ENCODE measurements around the gene FNDC5.

FNDC5 gene

GRCh38 chr1:32884726-32885125 is 14.0 kb upstream of the FNDC5 start:
- H3K36me3 ChIP-seq (ENCODE audit: control insufficient read depth in 1 of 2, insufficient read depth in 2 of 2, low read length in 2 of 2), result no peaks in the 10 kb centered on the region
- H3K4me1 ChIP-seq (ENCODE audit: control insufficient read depth in 1 of 2, insufficient read depth in 2 of 2, low read length in 2 of 2), result peaks cover 0 to 3% of the 10 kb centered on the region in 2 donors
- no peaks in the 10 kb centered on the region for H3K9me3 ChIP-seq (ENCODE audit: control insufficient read depth in 1 of 2, low read length in 2 of 2)
- H3K27me3 ChIP-seq (ENCODE audit: control insufficient read depth in 1 of 2, insufficient read depth in 2 of 2, low read length in 2 of 2), result peaks cover 21 to 45% of the 10 kb centered on the region in 2 donors
- H3K27ac ChIP-seq (ENCODE audit: low read depth, low read length), result no peak overlapping the region
- no peak overlapping the region for H3K9ac ChIP-seq (ENCODE audit: low read depth in 1 of 2, low read length in 2 of 2)
- no peak overlapping the region for H3K4me3 ChIP-seq (ENCODE audit: low read depth in 1 of 2, low read length in 2 of 2)

- H3K9me3 ChIP-seq (ENCODE audit: control insufficient read depth in 1 of 2, low read length in 2 of 2), result no peaks in the 10 kb centered on the region
- H3K9ac ChIP-seq (ENCODE audit: low read depth in 1 of 2, low read length in 2 of 2), result no peak overlapping the region
- H3K36me3 ChIP-seq (ENCODE audit: control insufficient read depth in 1 of 2, insufficient read depth in 2 of 2, low read length in 2 of 2), result no peaks in the 10 kb centered on the region
- no peak overlapping the region for H3K27ac ChIP-seq (ENCODE audit: low read depth, low read length)
- peaks cover 21 to 45% of the 10 kb centered on the region in 2 donors for H3K27me3 ChIP-seq (ENCODE audit: control insufficient read depth in 1 of 2, insufficient read depth in 2 of 2, low read length in 2 of 2)
- H3K4me1 ChIP-seq (ENCODE audit: control insufficient read depth in 1 of 2, insufficient read depth in 2 of 2, low read length in 2 of 2), result peaks cover 0 to 3% of the 10 kb centered on the region in 2 donors
- no peak overlapping the region for H3K4me3 ChIP-seq (ENCODE audit: low read depth in 1 of 2, low read length in 2 of 2)
Measured at GRCh38 chr1:32884032-32884372, 13.3 kb upstream of the FNDC5 start.

GRCh38 chr1:32883338-32884031 is 12.8 kb upstream of the FNDC5 start:
- no peaks in the 10 kb centered on the region for H3K36me3 ChIP-seq (ENCODE audit: control insufficient read depth in 1 of 2, insufficient read depth in 2 of 2, low read length in 2 of 2)
- peaks cover 21 to 42% of the 10 kb centered on the region in 2 donors for H3K27me3 ChIP-seq (ENCODE audit: control insufficient read depth in 1 of 2, insufficient read depth in 2 of 2, low read length in 2 of 2)
- H3K9ac ChIP-seq (ENCODE audit: low read depth in 1 of 2, low read length in 2 of 2), result no peak overlapping the region
- H3K9me3 ChIP-seq (ENCODE audit: control insufficient read depth in 1 of 2, low read length in 2 of 2), result no peaks in the 10 kb centered on the region
- peaks cover 0 to 3% of the 10 kb centered on the region in 2 donors for H3K4me1 ChIP-seq (ENCODE audit: control insufficient read depth in 1 of 2, insufficient read depth in 2 of 2, low read length in 2 of 2)
- H3K4me3 ChIP-seq (ENCODE audit: low read depth in 1 of 2, low read length in 2 of 2), result no peak overlapping the region
- H3K27ac ChIP-seq (ENCODE audit: low read depth, low read length), result no peak overlapping the region

GRCh38 chr1:32881871-32882850 is 11.4 kb upstream of the FNDC5 start:
- H3K4me1 ChIP-seq (ENCODE audit: control insufficient read depth in 1 of 2, insufficient read depth in 2 of 2, low read length in 2 of 2), result peaks cover 0 to 3% of the 10 kb centered on the region in 2 donors
- H3K9me3 ChIP-seq (ENCODE audit: control insufficient read depth in 1 of 2, low read length in 2 of 2), result no peaks in the 10 kb centered on the region
- H3K27me3 ChIP-seq (ENCODE audit: control insufficient read depth in 1 of 2, insufficient read depth in 2 of 2, low read length in 2 of 2), result peaks cover 19 to 31% of the 10 kb centered on the region in 2 donors
- H3K36me3 ChIP-seq (ENCODE audit: control insufficient read depth in 1 of 2, insufficient read depth in 2 of 2, low read length in 2 of 2), result no peaks in the 10 kb centered on the region
- H3K9ac ChIP-seq (ENCODE audit: low read depth in 1 of 2, low read length in 2 of 2), result no peak overlapping the region
- H3K27ac ChIP-seq (ENCODE audit: low read depth, low read length), result no peak overlapping the region
- H3K4me3 ChIP-seq (ENCODE audit: low read depth in 1 of 2, low read length in 2 of 2), result no peak overlapping the region

DNA sequence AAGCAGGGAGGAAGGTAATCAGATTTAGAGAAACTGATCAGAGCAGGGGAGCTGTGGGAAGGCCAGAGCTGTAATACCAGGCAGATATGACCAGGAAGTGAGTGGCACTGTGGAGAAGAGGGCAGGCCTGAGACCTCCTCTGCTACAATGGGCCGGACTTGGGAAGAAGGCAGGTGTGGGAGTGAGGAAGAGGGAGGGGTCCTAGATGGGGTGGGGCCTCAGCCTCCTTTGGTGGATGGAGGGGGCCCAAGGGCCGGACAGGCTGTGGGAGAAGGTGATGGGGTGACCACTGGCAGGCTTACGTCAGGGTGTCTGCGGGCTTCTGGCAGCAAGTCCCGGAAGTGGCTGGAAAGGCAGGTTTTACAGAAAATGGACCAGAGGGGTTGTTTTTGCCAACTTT is 10.6 kb upstream of the FNDC5 start:
- Histone ChIP-seq H3K4me3 (ENCODE audit: low read depth in 1 of 2, low read length in 2 of 2) (no peak overlapping the region), H3K9me3 (ENCODE audit: control insufficient read depth in 1 of 2, low read length in 2 of 2) (no peaks in the 10 kb centered on the region), H3K9ac (ENCODE audit: low read depth in 1 of 2, low read length in 2 of 2) (no peak overlapping the region), H3K27me3 (ENCODE audit: control insufficient read depth in 1 of 2, insufficient read depth in 2 of 2, low read length in 2 of 2) (peaks cover 13 to 29% of the 10 kb centered on the region in 2 donors), H3K27ac (ENCODE audit: low read depth, low read length) (no peak overlapping the region), H3K4me1 (ENCODE audit: control insufficient read depth in 1 of 2, insufficient read depth in 2 of 2, low read length in 2 of 2) (peaks cover 0 to 3% of the 10 kb centered on the region in 2 donors), H3K36me3 (ENCODE audit: control insufficient read depth in 1 of 2, insufficient read depth in 2 of 2, low read length in 2 of 2) (no peaks in the 10 kb centered on the region)

DNA sequence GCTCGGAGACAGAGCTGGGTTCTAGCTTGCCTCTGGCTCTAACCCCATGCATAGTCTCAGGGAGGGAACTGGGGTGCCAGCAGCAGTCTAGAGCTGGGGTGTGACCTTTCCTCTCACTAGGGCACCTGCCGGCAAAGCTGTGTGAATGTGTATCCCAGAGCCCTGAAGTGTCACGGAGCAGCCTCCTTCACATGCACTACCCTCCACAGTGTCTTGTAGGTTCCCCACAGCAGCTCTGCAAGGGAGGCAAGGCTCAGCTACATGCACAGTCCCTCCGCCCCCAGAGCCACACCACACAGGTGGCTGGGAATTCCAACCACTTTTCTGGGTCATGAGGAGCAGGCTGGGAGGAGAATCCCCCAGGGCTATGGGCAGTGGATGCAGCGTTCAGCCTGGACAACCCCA is 7.9 kb upstream of the FNDC5 start:
- Histone ChIP-seq H3K9ac (ENCODE audit: low read depth in 1 of 2, low read length in 2 of 2) (no peak overlapping the region), H3K4me3 (ENCODE audit: low read depth in 1 of 2, low read length in 2 of 2) (no peak overlapping the region), H3K4me1 (ENCODE audit: control insufficient read depth in 1 of 2, insufficient read depth in 2 of 2, low read length in 2 of 2) (no peaks in the 10 kb centered on the region), H3K27ac (ENCODE audit: low read depth, low read length) (no peak overlapping the region), H3K36me3 (ENCODE audit: control insufficient read depth in 1 of 2, insufficient read depth in 2 of 2, low read length in 2 of 2) (no peaks in the 10 kb centered on the region), H3K27me3 (ENCODE audit: control insufficient read depth in 1 of 2, insufficient read depth in 2 of 2, low read length in 2 of 2) (peaks cover 4 to 7% of the 10 kb centered on the region in 2 donors), H3K9me3 (ENCODE audit: control insufficient read depth in 1 of 2, low read length in 2 of 2) (no peaks in the 10 kb centered on the region)

GRCh38 chr1:32878183-32878582 is 7.5 kb upstream of the FNDC5 start:
- no peak overlapping the region for H3K9ac ChIP-seq (ENCODE audit: low read depth in 1 of 2, low read length in 2 of 2)
- H3K27ac ChIP-seq (ENCODE audit: low read depth, low read length), result no peak overlapping the region
- no peak overlapping the region for H3K4me3 ChIP-seq (ENCODE audit: low read depth in 1 of 2, low read length in 2 of 2)
- H3K36me3 ChIP-seq (ENCODE audit: control insufficient read depth in 1 of 2, insufficient read depth in 2 of 2, low read length in 2 of 2), result no peaks in the 10 kb centered on the region
- no peaks in the 10 kb centered on the region for H3K9me3 ChIP-seq (ENCODE audit: control insufficient read depth in 1 of 2, low read length in 2 of 2)
- no peaks in the 10 kb centered on the region for H3K4me1 ChIP-seq (ENCODE audit: control insufficient read depth in 1 of 2, insufficient read depth in 2 of 2, low read length in 2 of 2)
- peaks cover 0 to 3% of the 10 kb centered on the region in 2 donors for H3K27me3 ChIP-seq (ENCODE audit: control insufficient read depth in 1 of 2, insufficient read depth in 2 of 2, low read length in 2 of 2)

GRCh38 chr1:32877211-32878110 is 6.7 kb upstream of the FNDC5 start:
- Histone ChIP-seq H3K27ac (ENCODE audit: low read depth, low read length) (no peak overlapping the region), H3K9ac (ENCODE audit: low read depth in 1 of 2, low read length in 2 of 2) (no peak overlapping the region), H3K4me3 (ENCODE audit: low read depth in 1 of 2, low read length in 2 of 2) (no peak overlapping the region), H3K4me1 (ENCODE audit: control insufficient read depth in 1 of 2, insufficient read depth in 2 of 2, low read length in 2 of 2) (no peaks in the 10 kb centered on the region), H3K27me3 (ENCODE audit: control insufficient read depth in 1 of 2, insufficient read depth in 2 of 2, low read length in 2 of 2) (peaks cover 0 to 3% of the 10 kb centered on the region in 2 donors), H3K36me3 (ENCODE audit: control insufficient read depth in 1 of 2, insufficient read depth in 2 of 2, low read length in 2 of 2) (no peaks in the 10 kb centered on the region), H3K9me3 (ENCODE audit: control insufficient read depth in 1 of 2, low read length in 2 of 2) (no peaks in the 10 kb centered on the region)

DNA sequence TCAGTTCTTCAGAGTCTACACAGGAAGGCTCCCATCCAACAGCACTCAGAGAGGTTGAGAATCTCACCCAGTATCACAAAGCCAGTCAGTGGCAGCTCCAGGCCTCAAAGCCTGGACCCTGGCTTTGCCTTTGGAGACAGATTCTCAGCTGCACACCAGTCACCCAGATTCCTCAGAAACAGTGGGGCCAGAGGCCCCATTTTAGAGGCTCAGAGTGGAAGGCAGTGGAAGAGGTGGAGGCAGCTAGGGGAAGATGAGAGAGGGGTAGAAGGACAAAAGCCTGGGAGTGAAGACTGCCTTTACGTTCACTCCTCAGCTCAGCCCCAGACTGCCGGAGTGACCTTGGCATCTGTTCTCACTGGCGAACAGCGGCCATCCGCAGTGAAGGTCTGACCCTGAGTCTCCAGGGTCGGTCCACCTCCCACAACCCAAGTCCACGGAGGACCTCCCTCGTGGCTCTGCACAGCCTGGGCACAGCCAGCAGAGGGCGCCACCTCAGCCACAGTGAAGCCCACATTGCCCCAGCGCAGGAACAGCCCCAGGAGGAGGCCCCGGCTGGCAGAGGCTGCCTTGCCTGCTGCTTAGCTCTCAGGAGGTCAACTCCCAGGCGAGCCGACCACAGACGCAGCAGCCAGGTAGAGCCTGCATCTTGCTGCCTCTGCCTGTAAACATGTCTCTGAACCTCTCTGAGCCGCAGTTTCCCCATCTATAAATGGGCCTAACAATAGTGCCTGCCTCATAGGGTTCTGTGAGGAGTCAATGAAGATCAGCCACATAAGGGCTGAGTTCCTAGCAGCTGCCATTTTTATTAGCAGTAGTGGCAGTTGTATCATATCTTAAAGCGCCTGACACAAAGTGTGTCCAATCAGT is 5.9 kb upstream of the FNDC5 start:
- Histone ChIP-seq H3K4me1 (ENCODE audit: control insufficient read depth in 1 of 2, insufficient read depth in 2 of 2, low read length in 2 of 2) (no peaks in the 10 kb centered on the region), H3K36me3 (ENCODE audit: control insufficient read depth in 1 of 2, insufficient read depth in 2 of 2, low read length in 2 of 2) (no peaks in the 10 kb centered on the region), H3K4me3 (ENCODE audit: low read depth in 1 of 2, low read length in 2 of 2) (no peak overlapping the region), H3K27ac (ENCODE audit: low read depth, low read length) (no peak overlapping the region), H3K27me3 (ENCODE audit: control insufficient read depth in 1 of 2, insufficient read depth in 2 of 2, low read length in 2 of 2) (peaks cover 5 to 10% of the 10 kb centered on the region in 2 donors), H3K9ac (ENCODE audit: low read depth in 1 of 2, low read length in 2 of 2) (no peak overlapping the region), H3K9me3 (ENCODE audit: control insufficient read depth in 1 of 2, low read length in 2 of 2) (no peaks in the 10 kb centered on the region)

Data from duodenal mucosa (tissue), 2 donors.